Stimulated activated CD8-positive, alpha-beta memory T cell treated with anti-CD3 and anti-CD28 coated beads, Interleukin-7, amount 100 ng/mL, for 24 hours (primary cell): ENCODE measurements around the gene C4orf33.

Experiments
- DNase-seq: peaks from one replicate; pipeline ENCODE4 v3.0.0-alpha.2; 2020; ENCODE audit warnings: low read depth

C4orf33 gene

GRCh38 chr4:129129143-129129542 is 33.2 kb downstream of the C4orf33 start:
- DNase-seq, result no peak

GRCh38 chr4:129131343-129131742 is 35.4 kb downstream of the C4orf33 start:
- DNase-seq, result no peak

- DNase-seq, result no peak
These were observed 40.5 kb downstream of the C4orf33 start for GRCh38 chr4:129136433-129136832.

- no peak for DNase-seq
These were observed 43.0 kb downstream of the C4orf33 start for GRCh38 chr4:129138810-129139496.

GRCh38 chr4:129140521-129140920 is 44.6 kb downstream of the C4orf33 start:
- DNase-seq, result no peak

GRCh38 chr4:129143359-129143758 is 47.4 kb downstream of the C4orf33 start:
- DNase-seq, result no peak

- no peak for DNase-seq
These were observed 48.8 kb downstream of the C4orf33 start for GRCh38 chr4:129144755-129145206.

- no peak for DNase-seq
These were observed 49.3 kb downstream of the C4orf33 start for GRCh38 chr4:129145222-129145730.

- no peak for DNase-seq
These were observed 50.7 kb downstream of the C4orf33 start for GRCh38 chr4:129146639-129147038.

GRCh38 chr4:129148892-129149291 is 52.9 kb downstream of the C4orf33 start:
- DNase-seq, result no peak

- DNase-seq, result no peak
These were observed 54.0 kb downstream of the C4orf33 start for GRCh38 chr4:129149906-129150305.

GRCh38 chr4:129152350-129152749 is 56.4 kb downstream of the C4orf33 start:
- DNase-seq, result no peak

- no peak for DNase-seq
These were observed 57.7 kb downstream of the C4orf33 start for GRCh38 chr4:129153700-129154099.

GRCh38 chr4:129162450-129162849 is 66.5 kb downstream of the C4orf33 start:
- no peak for DNase-seq

- DNase-seq, result no peak
These were observed 67.5 kb downstream of the C4orf33 start for GRCh38 chr4:129163427-129163826.

GRCh38 chr4:129164243-129164642 is 68.3 kb downstream of the C4orf33 start:
- DNase-seq, result no peak
